GM19193 (cell line): Measurements from ENCODE around the gene MPPED2.

Experiments used
- POLR2A ChIP-seq: IDR thresholded peaks from 4 replicates; pipeline ENCODE4 v1.6.1; 2011; ENCODE audit not compliant: insufficient read depth, insufficient read length; ENCODE audit errors: extremely low read depth

MPPED2 gene

DNA sequence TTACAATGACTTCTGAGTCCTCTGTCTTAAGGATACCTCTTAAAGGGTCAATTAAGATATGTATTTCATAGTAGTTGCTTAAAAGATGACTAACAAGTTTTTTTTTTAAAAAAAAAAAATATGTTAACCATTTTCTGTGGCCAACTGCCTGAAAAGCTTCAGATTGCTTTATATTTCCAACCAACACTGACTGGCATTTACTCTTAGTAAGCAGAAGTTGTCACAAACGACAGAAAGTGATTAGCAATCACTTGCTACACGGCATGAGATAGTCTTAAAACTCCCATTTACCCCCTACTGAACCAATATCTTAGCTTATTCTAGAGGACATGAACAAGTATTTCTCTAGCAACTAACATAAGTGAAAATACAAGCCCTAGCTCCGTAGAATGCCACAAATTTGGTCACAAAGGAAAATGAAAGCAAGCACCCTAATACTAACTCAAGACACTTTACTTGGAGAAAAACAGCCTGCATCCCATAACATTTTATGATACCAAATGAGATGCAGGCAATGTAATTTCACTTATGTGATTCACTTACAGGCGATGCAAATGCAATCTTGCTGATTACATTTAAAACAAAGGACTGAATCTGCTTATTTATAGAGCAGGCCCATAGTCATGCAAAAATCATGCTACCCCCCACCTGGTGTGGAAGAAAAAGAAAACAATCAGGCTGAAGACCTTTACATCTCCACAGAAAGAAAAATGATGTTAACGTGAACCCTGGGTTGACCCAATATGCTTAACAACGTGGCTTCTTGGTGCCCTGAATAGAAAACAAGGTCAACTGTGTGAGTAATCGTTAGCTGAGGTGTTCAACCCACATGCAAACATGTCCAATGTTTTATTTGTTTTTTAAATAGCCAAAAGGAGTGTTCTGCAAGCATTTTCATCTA, 25.7 kb downstream of the MPPED2 start:
- no peak for TF ChIP-seq POLR2A

DNA sequence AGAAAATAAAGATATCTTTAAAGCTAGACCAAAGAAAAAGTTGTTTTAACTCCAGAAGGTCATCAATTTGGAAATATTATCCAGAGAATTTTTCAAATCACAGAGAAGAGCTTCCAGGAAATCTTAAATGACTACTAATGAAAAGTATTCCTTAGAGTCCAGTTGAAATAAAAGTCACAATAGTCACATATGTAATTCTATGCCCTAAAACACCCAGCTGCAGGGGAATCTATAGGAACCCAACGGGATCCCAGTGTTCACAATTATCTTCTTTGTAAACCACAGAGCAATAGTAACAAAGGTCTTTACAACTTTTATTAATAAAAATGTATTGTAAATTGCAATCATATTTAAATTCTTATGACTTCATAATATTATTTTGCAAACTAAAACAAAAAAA, 27.1 kb downstream of the MPPED2 start:
- TF ChIP-seq POLR2A, result no peak

DNA sequence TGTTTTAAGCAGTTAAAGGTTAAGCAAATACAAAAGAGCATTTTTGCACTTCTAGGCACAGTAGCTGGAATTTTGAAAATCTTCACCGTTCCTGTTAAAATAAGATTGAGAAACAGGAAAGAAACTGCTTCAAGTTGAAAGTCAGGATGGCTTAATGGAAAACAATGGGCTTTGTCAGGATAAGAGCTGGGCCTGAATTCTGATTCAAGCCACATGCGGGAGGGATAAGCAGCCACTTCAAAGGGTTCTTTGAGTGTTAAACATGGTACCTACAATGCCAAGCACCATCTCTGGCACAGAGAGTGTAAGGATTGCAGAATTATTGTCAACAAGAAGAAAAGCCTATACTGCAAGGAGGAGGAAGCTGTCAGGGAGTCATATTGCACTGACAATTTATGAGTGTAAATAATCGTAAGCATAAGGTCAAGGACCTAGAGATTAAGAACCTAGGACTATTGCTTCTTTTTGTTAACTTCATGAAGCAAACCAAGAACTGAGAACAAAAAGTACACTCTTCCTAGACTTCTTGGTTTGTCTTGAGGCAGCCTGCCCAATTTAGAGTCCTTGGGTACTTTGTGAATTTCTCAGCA, 32.5 kb downstream of the MPPED2 start:
- no peak for TF ChIP-seq POLR2A

DNA sequence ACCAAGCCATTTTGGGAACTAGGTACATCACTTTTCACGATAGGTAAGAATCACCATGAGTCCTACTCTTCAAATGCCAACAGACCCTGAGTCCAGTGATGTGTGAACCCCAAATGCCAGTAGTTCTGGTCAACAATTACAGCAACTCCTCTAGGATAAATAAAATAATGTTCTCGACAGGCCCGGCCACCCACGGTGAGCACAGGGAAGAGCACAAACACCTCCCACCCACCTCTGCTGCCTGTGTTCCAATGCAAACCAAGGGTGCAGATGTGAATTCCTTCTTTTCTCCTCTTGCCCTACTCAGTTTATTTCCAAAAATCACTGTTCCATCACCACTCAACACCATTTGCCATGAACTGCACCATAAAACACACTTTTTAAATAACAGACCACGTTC, 33.3 kb downstream of the MPPED2 start:
- TF ChIP-seq POLR2A, result no peak

DNA sequence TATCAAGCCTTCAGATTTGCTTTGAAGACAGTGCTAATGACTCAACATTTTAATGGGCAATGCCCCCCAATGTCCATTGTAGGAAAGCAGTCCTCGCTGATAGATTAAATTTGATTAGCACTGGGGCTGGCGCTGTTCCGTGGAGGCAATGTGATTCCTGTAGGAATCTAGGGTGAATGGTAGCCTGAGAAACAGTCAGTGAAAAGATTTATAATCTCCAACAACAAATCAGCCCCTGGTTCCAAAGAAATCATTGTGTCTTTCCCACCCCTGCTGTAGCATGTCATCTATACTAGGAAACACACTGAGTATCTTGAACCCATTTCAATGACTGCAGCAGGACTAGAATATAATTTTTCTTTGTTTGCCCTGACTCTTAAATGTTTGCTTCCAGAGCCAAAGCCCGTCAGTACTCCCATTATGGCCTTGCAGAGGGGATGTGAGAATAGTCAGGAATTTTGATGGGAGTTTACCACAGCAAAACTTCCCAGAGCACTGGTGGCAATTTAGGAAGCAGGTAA, 36.1 kb downstream of the MPPED2 start:
- no peak for TF ChIP-seq POLR2A

DNA sequence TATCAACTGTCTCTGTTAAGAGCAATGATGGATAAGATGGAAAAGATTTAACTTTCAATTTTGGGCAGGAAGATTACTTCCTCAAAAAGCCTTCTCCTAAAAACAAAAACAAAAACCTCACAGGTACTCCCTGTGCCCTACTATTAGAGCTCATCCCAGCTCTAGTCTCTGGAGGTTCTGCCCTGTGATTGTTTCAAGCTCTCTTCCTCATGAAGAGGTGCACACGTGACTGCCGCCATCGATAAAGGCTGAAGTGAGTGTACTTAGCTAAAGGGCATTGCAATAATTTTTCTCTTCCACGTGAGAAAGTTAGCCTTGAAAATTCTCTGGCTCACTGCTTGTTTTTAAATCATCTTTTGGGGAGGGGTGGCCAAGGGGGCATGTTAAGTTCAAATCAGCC, 36.6 kb downstream of the MPPED2 start:
- TF ChIP-seq POLR2A, result no peak

DNA sequence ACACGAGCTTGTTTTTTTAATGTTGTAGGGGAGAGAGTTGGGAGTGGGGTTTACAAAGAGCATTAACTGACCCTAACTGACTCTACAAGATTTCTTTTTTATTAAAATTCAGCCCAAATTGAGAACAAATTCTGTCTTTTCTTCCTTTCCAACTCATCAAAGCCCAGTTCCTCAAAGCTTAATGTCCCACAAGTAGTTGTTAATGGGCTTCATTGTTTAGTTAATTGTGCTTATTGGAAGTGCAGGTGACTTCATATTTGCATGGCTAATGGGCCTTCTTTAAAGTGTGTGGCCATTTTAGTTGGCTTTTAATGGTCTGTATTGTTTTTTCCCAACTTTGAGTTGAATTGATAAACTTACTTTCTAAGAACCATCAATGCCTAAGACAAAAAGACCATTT, 39.8 kb downstream of the MPPED2 start:
- no peak for TF ChIP-seq POLR2A

DNA sequence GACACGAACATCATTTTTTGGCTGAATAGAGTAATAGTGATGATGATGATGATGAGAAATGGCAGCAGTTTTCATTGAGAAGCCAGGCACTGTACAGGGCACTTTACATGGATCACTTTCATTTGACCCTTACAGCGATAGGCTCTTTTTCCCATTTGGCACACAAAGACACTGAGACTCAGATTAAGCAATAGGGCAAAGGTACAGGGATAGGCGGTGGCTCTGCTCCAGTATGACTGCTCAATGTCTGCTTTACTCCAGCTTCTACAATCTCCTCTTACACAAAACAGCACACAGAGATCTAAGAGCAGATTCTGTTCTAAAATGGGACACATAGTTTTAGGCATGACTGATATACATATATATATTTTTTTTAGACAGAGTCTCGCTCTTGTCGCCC, 40.6 kb downstream of the MPPED2 start:
- TF ChIP-seq POLR2A, result no peak

DNA sequence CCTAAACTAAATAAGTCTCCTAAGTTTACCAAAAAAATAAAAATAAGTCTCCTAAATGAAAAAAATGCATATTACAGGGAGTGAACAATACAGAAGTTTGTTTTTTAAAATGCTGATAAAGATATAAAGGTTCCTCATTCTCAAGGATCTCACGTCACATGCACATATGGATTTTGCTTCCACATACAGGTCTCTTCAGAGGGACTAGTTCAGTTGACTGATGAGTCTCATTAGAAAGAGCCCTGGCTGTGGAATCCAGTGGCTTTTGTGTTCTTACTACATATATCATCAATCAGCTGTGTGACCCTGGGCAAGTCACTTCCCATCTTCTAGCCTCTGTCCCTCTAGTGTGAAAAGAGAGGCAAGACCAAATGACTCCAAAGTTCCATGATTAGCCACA, 43.1 kb downstream of the MPPED2 start:
- no peak for TF ChIP-seq POLR2A

DNA sequence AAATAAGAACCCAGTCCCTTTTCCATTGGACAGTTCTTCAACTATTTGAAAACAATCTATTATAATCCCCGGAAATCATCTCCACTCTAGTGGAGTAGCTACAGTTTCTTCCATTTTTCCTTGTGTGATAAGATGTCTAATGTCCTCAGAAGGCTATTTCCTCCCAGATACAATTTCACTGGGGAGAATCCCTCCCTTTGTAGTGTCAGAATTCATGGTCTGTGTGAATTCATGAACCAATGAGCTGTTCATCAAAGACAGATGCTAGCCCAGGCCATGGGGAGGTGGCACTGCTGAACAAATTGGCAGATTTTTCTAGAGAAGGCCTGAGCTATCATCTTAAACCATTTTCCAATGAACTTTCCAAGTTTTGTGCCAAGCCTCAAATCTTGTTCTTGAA, 45.4 kb downstream of the MPPED2 start:
- no peak for TF ChIP-seq POLR2A

DNA sequence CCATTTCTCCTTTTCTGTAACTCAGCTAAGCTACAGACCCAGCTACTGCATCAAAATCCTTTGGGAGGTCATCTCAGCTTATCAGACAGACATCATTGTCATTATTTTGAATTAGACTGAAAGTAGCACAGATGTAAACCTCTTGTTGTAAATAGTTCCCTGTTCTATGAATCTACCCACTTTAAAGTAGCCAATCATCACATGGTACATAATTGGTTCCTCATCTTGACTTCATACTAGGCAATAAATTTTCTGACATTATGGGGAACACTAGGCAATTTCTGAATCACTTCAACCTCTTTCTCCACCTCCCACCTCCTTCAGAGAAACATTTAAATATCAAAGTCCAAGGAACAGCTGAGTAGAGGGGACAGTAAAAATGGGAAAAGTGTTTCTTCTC, 47.9 kb downstream of the MPPED2 start:
- TF ChIP-seq POLR2A, result no peak

DNA sequence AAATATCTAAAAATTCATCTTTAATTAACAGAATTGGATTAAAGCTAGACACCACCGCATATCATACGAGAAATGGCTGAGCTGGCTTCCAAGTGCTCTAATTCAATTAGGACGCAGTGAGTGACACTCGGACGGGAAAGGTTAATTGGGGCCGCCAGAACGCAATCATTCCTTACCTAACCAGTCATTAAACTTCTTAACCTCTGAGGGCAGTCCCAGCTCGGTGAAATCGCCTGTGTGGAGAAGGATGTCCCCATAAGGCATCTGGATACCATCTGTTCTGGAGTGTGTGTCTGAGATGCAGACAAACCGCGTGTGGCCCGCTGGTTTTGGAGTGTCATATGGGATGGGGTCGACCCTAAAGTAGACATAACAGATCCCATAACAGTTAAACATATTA, 50.3 kb downstream of the MPPED2 start:
- no peak for TF ChIP-seq POLR2A

DNA sequence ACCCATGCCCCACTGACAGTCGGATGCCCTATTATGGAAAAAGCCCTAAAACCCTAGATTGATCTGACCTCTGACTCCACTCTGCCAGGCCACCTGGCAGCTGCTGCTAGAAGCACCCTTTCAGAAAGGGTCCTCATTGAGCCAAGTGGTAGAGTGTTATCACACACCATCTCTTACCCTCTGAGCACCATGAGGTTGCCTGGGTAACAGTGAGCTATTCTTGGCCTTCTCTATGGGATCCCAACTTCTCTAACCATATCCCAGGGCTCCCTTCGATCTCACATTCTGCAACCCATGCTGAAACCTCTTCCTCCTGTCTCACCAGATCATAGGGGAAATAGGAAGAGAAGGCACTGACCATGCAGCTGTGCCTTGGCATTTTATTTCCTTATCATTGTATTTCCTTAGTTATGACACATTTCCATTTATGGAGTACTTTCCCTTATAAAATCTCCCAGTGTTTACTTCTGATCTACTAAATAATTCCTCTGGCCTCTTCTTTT, 52.7 kb downstream of the MPPED2 start:
- no peak for TF ChIP-seq POLR2A

DNA sequence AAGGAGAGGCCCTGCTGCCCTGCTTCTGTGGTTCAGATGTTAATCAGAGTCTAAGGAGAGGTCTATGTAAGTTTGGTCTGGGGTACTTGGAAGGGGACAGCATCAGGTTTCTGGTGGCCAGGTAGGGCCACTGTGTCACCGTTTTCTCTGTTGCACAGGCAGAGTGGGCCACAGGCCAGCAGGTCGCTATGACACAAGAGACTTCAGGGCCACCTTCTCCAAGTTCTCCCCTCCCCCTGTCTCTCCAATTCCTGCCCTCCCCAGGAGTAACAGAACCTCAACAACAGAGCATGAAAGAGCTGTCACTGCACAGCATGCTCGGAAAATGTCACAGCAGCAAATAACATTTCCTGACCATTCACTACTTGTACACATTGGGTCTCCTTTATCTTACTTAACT, 58.6 kb downstream of the MPPED2 start:
- TF ChIP-seq POLR2A, result no peak

DNA sequence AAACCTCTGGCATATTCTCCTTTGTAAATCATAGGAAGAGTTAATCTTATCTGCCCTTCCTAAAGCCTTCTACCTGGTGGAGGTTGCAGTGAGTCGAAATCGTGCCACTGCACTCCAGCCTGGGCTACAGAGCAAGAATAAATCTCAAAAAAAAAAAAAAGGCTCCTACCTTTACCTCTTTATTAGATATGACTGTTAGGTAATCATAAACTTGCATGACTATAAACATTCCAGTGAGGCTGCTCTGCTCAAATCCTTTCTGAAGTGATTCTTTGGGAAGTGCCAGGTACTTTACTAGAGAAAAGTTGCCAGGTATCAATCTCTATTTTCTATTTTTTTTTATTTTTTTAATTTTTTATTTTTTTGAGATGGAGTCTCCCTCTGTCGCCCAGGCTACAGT, 59.6 kb downstream of the MPPED2 start:
- TF ChIP-seq POLR2A, result no peak
